Measurements from ENCODE around the gene MED4.

DNA sequence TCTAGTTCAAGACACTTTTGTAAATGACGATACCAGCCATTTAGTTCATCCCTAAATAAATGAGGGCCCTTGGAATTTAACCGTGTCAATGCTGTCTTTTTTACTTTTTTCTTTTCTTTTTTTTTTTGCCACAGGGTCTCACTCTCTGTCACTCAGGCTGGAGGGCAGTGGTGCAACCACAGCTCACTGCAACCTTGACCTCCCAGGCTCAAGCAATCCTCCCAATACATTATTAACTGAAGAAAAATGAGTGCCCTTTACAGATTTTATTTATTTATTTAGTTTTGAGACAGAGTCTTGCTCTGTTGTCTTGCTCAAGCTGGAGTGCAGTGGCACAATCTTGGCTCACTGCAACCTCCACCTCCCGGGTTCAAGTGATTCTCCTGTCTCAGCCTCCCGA, 2.9 kb upstream of the MED4 start:
- TF ChIP-seq POLR2A (IDR thresholded peaks at IDR 0.05) = no peak
- TF ChIP-seq, protein P1, sequence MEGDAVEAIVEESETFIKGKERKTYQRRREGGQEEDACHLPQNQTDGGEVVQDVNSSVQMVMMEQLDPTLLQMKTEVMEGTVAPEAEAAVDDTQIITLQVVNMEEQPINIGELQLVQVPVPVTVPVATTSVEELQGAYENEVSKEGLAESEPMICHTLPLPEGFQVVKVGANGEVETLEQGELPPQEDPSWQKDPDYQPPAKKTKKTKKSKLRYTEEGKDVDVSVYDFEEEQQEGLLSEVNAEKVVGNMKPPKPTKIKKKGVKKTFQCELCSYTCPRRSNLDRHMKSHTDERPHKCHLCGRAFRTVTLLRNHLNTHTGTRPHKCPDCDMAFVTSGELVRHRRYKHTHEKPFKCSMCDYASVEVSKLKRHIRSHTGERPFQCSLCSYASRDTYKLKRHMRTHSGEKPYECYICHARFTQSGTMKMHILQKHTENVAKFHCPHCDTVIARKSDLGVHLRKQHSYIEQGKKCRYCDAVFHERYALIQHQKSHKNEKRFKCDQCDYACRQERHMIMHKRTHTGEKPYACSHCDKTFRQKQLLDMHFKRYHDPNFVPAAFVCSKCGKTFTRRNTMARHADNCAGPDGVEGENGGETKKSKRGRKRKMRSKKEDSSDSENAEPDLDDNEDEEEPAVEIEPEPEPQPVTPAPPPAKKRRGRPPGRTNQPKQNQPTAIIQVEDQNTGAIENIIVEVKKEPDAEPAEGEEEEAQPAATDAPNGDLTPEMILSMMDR (IDR thresholded peaks at IDR 0.05) = no peak
- no peak for TF ChIP-seq EP300 (IDR thresholded peaks at IDR 0.05)
